ENCODE measurements around the gene B3GAT2.

Gene B3GAT2

GRCh38 chr6:70894001-70894400, 62.9 kb downstream of the B3GAT2 start:
- no peak for DNase-seq

GRCh38 chr6:70889270-70889669, 67.6 kb downstream of the B3GAT2 start:
- DNase-seq: no peak

- DNase-seq: no peak
These were observed 70.2 kb downstream of the B3GAT2 start for GRCh38 chr6:70886661-70887060.

- no peak for DNase-seq
These were observed 70.8 kb downstream of the B3GAT2 start for GRCh38 chr6:70886071-70886470.

- peak; percentile 32 for DNase-seq
These were observed 72.5 kb downstream of the B3GAT2 start for GRCh38 chr6:70884074-70884983.

GRCh38 chr6:70879496-70879895, 77.4 kb downstream of the B3GAT2 start:
- DNase-seq: no peak

- DNase-seq: no peak
These were observed 82.5 kb downstream of the B3GAT2 start for GRCh38 chr6:70874181-70874913.

GRCh38 chr6:70872469-70872868, 84.4 kb downstream of the B3GAT2 start:
- no peak for DNase-seq

GRCh38 chr6:70864401-70864800, 92.5 kb downstream of the B3GAT2 start:
- no peak for DNase-seq

GRCh38 chr6:70863343-70863742, 93.5 kb downstream of the B3GAT2 start:
- DNase-seq: no peak

- no peak for DNase-seq
These were observed 95.9 kb downstream of the B3GAT2 start for GRCh38 chr6:70860920-70861319.

- no peak for DNase-seq
These were observed 96.8 kb downstream of the B3GAT2 start for GRCh38 chr6:70860045-70860444.

- no peak for DNase-seq
These were observed 99.3 kb downstream of the B3GAT2 start for GRCh38 chr6:70857387-70858077.

- DNase-seq: no peak
These were observed 104.1 kb downstream of the B3GAT2 start for GRCh38 chr6:70852667-70853246.

- no peak for DNase-seq
These were observed 107.4 kb downstream of the B3GAT2 start for GRCh38 chr6:70849348-70850069.

GRCh38 chr6:70847106-70848084, 109.5 kb downstream of the B3GAT2 start:
- DNase-seq: no peak

GRCh38 chr6:70846207-70846835, 110.5 kb downstream of the B3GAT2 start:
- no peak for DNase-seq

GRCh38 chr6:70844301-70844700, 112.6 kb downstream of the B3GAT2 start:
- no peak for DNase-seq

GRCh38 chr6:70843328-70843918, 113.4 kb downstream of the B3GAT2 start:
- no peak for DNase-seq

GRCh38 chr6:70842541-70842940, 114.3 kb downstream of the B3GAT2 start:
- DNase-seq: no peak

Measured in CD4-positive, alpha-beta T cell treated with Interferon gamma for 1 hour (primary cell).